DND-41 (cell line): ENCODE data around the gene KRT80.

Experiments
- CTCF ChIP-seq: IDR thresholded peaks from 2 replicates; pipeline ENCODE4 v1.5.1; 2012; ENCODE audit warnings: borderline replicate concordance, low read length, moderate library complexity, mild to moderate bottlenecking; ENCODE audit not compliant: poor library complexity, severe bottlenecking; ENCODE audit errors: extremely low read depth
- EZH2 ChIP-seq: IDR thresholded peaks from 3 replicates; pipeline ENCODE4 v1.6.1; 2012; ENCODE audit warnings: borderline replicate concordance, low read depth, mild to moderate bottlenecking, moderate library complexity, low read length, inconsistent platforms; ENCODE audit not compliant: severe bottlenecking

- no peak for TF ChIP-seq CTCF
- TF ChIP-seq EZH2 = no peak
These were observed 43.2 kb downstream of the KRT80 start for GRCh38 chr12:52148464-52149181.
